ENCODE data around the gene SLC4A4.

Gene SLC4A4

DNA sequence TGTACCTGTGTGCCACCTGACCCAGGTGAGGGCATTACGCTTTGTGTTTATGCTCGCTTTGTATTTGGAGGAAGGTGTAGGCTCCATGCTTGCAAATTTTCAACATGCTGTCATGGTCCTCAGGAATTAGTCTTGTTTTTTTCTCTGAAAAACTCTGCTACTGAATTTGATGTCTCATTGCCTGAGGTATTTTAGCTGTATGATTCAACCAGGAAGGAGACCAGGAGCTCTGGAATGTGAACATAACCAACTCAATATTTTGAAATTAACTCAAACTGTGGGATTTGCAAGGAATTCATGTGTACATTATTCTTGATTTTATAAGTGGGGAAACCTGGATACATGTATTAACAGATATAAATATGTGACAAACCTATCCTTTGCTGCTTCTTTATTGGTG, 134.1 kb downstream of the SLC4A4 start:
- DNase-seq (ENCODE audit: low spot score), result no peak

DNA sequence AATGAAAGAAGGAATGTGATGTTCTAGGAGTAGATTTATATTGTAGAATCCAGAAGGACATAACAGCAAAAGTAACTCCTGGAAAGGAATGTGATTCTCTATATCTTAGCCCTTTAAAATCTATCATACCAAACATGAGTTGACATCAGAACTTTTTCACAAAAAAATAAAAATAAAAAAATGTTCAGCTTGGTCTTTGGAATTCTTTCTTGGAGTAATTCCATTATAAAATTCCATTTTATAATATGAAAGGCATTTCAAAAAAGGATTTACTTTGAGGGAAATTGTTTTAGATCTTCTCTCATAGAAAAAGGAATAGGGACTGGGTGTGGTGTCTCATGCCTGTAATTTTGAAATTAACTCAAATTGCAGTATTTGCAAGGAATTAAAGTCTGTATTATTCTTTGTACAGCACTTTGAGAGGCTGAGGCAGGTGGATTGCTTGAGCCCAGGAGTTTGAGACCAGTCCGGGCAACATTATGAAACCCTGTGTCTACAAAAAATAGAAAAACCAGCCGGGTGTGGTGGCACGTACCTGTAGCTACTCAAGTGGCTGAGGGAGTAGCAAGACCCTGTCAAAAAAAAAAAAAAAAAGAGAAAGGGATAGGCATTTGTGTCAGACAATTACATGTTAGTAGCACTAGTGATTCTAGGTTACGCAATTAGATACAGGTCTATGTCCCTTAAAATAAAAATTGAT, 134.9 kb downstream of the SLC4A4 start:
- no peak for DNase-seq (ENCODE audit: low spot score)

DNA sequence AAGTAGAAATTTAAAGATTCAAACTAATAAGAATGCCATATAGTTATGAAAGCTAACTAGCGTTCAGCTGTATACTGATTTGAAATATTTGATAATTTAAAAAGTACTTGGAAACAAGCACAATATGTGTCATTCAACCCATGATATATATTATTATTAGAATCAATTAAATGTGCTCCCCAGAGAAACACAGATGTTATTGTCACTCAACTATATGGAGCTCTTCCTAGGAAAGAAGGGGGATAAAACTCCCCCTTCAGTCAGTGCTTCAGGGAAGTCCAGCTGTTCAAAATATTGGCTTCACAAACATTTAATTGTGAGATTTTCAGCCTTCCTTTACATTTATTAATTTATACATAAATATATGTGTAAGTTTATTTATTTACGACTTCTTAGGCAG, 135.9 kb downstream of the SLC4A4 start:
- DNase-seq (ENCODE audit: low spot score), result no peak

DNA sequence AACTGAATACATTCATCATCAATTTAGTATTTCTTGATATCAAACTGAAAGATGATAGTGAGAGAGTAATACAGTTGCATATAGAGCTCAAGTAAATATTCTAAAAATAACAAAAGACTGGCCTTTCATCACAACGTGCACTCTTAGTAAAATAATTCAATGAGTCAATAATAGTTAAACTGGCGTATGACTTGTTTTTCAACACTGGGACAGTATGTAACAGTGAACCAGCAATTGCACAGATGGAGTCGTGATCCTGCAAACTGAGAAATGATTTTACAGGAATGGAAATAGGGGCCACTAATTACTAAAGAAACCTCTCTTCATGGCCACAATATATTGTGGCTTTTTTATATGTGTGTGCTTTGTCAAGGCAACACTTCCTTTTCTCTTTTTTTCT, 137.4 kb downstream of the SLC4A4 start:
- no peak for DNase-seq (ENCODE audit: low spot score)

DNA sequence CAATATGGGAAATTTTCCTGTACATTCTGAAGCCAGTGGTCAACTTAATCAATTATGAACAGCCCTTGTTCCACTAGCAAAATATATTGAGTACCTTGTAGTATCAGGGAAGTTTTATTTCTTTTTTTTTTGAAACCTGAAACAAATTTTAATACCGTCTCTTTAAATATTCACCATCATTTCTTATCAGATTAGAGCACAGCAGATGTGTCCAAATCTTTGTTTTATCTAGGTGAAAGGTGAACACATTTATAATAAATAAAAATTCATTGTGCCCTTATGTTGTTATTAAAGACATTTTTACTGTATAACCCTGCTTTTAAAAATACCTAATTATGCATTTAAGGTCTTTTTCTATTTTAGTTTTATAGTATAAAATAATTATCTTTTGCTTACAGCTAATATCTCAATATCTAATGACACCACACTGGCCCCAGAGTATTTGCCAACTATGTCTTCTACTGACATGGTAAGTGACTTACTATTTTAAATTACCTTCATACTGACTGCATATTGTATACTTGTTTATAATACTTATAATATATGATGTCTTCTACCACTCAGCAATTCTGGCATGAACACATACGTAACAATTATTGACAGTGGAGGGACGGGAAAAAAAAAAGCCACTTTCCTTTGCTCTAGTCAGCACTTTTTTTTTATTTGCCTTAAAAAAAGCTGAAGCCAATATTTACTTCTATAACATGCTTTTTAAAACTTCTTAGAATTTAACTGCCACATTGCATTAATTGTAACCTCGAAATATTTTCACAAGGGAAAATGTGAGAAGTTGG, 147.9 kb downstream of the SLC4A4 start:
- no peak for DNase-seq (ENCODE audit: low spot score)

DNA sequence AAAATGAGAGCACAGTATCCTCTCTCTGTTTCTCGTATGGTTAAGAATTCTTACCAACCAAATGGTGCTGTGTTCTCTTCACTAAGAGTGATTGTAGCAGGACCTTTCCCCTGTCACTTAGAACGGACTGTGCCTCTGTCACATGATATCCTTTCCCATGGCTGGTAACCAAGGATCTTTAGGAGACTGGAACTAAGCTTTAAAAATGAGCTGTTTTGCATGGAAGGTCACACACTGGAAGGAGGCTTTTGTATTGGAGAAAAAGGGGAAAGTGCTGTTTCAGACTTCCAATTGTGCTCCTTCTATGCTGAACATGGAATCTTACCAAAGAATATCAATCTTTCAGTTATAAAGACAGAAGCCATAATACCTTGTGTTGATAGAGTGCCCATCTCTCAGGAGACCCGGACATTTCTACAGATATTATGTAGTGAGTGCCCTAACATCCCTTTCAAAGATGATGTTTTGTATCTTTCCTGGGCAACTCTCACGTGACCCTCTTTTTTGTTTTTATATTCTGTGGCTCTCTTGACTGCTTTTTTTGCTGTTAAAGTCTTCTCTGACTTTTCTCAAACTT, 148.6 kb downstream of the SLC4A4 start:
- DNase-seq (ENCODE audit: low spot score), result no peak

DNA sequence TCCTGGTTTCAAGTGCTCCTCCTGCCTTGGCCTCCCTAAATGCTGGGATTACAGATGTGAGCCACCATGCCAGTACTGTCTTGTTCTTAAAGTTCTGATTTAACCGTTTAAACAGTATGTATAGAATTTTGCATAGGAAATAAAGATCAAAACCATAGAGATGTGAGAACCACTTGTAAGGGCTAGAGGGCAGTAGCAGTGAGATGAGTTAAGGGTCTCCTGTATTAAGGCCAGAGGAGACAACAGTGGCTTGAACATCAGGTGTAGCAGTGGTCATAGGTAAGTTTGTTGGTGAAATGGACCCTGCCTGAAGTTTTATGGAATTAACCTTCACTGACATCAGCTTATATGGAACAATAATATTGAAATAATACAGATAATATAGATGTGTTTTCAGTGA, 155.7 kb downstream of the SLC4A4 start:
- no peak for DNase-seq (ENCODE audit: low spot score)

DNA sequence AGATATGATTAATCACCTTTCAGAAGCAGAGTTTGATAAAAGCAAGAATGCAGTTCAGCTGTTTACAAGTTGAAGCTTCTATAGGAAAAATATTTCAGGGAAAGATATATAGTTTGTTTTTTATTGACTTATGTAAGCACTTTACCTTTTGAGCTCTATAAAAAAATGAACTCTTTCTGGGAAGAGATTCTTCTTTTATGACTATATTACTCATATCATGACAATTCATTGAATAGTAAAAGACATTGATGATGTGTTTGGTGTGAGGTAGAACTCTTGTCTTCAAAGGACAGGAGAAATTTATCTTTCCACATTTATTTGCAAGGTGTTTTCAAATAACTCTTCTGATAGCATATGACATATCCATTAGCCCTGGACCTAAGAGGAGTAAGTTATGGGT, 156.6 kb downstream of the SLC4A4 start:
- no peak for DNase-seq (ENCODE audit: low spot score)

DNA sequence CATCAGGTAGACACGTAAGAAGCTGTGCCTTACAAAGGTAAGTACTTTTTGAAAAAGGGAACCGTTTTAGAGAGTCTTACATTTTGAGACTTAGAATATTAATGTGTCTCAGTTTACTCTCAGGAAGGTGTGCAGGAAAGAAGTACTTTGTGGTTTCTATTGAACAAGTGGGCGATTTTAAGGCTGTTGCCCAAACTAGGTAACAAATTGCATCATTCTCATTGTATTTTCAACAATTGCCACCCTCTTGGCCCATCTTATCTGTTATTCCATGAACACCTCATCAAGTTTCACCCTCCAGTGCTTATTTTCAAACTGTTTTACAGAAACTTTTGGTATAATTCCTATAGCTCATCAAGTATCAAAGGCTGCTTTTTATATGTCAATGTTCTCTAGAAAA, 158.3 kb downstream of the SLC4A4 start:
- DNase-seq (ENCODE audit: low spot score), result no peak

DNA sequence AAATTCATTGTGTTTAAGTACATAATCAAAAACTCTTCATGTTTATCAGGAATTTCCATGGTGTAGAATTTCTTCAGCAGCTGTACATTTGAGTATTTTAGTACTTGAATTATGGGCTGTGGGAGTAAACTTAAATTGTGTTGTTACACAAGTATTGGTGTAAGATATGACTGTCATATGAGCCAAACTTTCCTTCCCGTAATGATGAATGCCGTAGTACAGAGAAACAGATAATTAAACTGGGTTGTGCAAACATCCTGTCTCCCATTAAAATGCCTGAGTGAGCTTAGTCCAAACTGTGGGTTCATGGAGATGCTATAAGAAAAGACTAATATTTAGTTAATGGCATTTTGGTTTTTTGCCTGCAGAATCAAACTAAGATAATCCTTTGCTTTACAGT, 159.2 kb downstream of the SLC4A4 start:
- DNase-seq (ENCODE audit: low spot score), result no peak

DNA sequence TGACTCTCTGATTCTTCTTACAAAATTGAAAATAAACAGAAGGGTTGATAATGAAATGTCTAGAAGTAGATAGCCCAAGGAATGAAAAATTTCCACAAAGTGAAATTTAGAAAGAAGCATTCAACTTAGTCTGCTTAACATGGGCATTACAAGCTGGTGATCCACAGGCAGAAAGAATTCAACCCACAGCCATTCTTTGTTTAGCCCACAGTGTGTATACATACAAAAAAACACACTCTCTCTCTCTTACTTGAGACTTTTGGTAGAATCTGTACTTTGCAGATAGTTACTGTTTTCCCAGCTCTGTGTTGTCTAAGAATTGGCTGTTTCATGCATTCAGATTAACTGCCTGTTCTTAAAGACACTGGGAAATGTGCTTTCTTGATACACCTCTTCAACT, 159.8 kb downstream of the SLC4A4 start:
- DNase-seq (ENCODE audit: low spot score), result no peak

DNA sequence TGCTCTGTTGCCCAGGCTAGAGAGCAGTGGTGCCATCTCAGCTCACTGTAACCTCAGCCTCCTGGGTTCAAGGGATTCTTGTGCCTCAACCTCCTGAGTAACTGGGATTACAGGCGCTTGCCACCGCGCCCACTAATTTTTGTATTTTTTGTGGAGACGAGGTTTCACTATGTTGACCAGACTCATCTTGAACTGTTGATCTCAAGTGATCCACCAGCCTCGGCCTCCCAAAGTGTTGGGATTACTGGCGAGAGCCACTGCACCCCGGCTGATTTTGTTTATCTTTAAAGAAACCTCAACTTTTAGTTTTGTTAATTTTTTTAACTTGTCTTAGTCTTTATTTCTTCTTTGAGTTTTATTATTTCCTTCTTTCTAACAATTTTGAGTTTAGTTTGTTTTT, 163.2 kb downstream of the SLC4A4 start:
- no peak for DNase-seq (ENCODE audit: low spot score)

DNA sequence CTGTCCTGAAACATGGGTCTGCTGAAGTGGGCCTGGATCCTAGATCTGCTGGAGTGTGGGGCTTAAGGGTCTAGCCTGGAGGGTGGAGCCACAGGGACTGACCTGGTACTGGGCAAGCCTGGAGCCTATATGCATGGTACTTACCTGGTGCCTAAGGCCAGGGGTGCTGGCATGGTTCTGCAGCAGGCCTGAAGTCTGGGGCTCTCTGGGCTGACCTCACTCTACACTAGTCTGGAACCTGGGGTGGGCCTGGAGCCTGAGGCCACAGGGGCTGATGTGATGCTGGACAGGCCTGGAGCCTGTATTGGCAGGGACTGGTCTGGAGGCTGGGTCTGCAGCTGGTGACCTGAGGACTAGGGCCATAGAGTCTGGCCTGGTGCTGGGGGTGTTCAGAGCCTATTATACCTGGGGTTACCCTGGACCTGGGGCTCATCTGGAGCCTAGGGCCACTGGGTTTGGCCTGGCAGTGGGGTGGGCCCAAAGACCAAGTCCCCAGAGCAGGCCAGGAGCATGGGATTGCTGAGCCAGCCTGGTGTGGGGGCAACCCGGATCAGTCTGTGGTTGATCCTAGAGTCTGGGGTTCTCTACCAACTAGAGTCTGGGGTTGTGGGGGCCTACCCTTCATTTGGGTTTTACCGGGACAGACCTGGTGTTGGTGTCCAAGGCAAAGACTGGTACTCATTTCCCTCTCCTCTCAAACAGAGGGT, 179.6 kb downstream of the SLC4A4 start:
- DNase-seq (ENCODE audit: low spot score), result no peak

DNA sequence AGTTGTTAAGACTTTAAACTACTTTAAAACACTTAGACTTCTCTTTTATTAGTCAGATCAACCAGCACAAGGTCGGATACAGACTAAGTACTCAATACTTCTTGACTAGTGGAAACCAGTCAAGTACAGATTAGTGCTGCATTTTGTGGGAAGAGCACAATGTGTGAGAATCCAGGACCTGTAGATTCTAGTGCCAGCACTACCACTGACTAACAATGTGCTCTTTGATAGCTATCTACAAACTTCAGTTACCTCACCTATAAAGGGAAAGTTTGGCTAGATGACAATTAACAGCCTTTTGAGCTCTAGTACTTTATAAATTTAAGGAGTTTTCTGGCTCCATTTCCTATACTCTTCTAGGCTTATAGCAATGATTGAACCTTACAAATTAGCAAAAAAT, 181.5 kb downstream of the SLC4A4 start:
- no peak for DNase-seq (ENCODE audit: low spot score)

DNA sequence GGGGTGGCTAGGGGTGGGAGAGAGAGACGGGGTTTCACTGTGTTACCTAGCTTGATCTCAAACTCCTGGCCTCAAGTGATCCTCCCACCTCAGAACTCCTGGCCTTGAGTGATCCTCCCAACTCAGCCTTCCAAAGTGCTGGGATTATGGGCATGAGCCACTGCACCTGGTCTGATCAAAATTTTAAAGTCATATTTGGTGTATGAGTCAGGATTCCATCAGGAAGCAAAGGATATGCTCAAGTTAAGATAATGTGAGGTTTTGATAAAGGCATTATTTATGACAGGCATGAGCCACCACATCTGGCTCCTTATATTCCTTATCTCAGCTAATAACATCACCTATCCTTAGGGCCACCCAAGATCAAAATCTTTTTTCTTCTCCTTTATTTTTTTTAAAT, 182.0 kb downstream of the SLC4A4 start:
- no peak for DNase-seq (ENCODE audit: low spot score)

DNA sequence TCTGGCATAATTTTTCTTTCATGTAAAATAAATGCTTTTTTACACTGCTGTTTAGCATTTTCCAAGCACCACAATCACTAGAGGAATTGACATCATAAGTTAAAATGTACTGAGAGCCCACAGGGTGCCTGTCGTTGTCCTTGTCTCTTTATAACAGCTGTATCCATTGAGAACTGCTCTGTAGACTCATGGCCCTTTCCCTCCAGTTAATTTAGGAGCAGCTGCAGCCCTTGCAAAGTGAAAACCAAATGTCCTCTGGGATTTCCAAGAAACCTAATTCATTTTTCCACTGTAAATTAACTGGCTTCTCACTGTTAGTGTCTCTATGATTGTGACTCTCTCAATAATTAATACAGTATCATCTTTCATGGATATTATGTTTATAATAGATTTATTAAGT, 185.9 kb downstream of the SLC4A4 start:
- no peak for DNase-seq (ENCODE audit: low spot score)

DNA sequence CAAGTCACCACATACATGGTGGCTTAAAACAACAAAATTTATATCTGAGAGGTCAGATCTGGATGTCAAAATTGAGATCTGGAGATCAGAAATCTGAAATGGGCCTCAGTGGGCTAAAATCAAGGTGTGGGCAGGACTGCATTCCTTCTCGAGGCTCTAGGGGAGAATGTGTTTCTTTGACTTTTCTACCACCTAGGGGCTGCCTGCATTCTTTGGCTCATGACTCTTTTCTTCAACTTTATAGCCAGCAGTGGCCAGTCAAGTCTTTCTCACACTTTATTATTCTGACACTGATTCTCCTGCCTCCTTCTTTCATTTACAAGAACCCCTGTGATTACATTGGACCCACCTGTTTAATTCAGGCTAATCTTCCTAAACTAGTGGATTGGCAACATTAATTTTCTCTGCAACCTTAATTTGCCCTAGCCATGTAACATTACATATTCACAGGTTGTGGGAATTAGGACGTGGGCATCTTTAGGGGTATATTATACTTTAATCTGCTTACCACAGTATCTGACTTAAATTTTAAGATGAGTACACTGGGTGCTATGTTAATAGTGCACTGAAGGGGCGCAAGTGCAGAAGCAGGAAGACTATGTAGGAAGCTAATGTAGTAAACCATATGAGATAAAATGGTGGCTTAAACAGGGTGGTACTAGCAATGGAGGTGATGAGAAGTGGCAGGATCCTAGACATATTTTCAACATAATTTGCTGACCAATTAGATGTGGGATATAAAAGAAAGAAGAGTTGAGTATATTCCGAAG, 188.0 kb downstream of the SLC4A4 start:
- no peak for DNase-seq (ENCODE audit: low spot score)

DNA sequence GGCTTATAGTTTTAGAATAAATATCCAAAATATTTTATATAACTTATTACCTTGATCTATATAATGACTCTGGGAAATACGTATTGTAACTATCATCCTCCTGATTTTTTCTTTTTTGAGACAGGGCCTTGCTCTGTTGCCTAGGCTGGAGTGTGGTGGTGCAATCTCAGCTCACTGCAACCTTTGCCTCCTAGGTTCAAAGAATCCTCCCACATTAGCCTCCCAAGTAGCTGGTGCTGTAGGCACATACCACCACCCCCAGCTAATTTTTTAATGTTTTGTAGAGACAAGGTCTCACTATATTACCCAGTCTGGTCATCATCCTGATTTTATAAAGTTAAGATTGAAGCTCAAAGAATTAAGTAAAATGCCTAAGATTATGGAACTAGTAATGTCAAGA, 193.6 kb downstream of the SLC4A4 start:
- no peak for DNase-seq (ENCODE audit: low spot score)

DNA sequence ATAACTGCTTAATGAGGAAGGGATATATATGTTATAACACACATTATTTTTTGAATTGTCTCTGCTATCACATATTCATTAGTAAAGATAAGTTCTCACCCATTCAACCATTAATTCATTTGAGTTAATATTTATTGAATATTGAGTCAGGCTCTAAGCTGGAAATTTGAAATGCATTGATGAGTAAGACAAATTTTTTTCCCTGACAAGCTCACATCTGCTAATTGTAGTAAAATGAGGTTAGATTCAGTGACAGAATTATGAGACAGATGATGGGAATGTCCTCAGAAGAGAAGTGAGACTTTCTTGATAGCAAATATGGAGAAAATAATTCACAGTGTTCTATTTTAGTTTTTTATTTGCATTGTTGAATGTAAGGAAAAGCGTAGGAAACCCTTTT, 194.3 kb downstream of the SLC4A4 start:
- DNase-seq (ENCODE audit: low spot score), result no peak

DNA sequence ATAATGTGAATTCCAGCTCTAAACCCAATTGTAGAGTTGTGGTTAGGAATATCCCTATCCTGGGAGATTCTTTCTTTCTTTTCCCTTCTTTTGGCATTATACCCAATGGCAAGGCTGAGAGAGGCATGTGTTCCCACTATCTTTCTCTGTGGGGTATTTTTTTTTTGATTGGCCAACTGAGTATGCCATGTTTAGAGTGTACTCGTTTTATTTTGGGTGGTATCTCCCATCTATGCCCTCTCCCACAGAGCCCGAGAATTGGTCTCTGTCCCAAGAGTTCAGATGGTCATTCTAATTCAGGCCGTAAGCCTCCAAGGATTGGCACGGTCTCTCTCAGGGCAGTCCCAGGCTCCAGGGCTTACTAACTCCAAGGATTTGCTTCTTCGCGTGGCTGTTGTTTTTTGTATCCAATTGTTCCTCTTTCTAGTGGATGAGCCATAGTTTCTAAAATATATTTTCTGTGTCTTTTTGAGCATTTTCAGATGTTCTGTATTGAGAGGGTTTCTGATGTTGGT, 198.8 kb downstream of the SLC4A4 start:
- no peak for DNase-seq (ENCODE audit: low spot score)

DNA sequence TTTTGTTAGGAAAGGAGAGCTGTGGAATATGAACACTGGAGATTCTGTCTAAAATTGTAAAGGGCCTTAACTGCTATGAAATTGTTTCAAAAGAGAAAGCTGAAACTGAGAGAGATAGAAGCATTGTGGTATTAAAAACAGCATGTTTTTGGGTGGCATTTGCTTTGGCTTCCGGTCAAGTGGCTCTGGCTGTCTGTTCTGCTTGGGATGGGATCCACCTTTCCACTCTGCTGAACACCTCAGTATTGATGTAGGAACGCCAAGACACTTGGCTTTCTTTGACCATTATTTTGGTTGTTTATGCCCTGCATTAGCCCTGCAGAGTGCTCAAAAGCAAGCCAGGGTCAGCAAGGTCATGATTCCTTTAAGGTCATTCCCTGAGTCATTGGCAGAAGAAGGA, 199.7 kb downstream of the SLC4A4 start:
- no peak for DNase-seq (ENCODE audit: low spot score)

DNA sequence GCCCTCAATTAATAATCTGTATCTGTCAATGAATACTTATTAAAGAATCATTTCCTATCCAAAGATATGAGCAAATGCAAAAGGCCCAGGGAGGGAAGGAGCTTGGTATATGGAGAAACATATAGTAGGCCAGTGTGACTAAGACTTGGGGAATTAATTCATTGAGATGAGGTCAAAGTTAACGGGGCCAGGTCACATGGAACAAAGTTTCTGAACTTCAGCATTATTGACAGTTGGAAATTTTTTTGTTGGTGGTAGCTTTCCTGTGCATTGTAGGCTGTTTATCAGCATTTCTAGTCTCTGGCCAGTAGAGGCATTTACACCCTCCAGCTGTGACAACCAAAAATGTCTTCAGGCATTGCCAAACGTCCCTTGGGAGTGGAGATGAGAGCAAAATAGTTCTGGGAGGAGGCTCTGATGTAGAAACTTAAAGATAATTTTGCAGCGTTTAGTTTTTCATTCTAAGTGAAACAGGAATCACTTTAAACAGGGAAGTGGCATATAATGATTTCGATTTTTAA, 202.0 kb downstream of the SLC4A4 start:
- DNase-seq (ENCODE audit: low spot score), result no peak

Data from CD4-positive, alpha-beta T cell treated with Interleukin-2 at 100 ng/mL for 4 hours (primary cell).